ENCODE measurements around the gene FSIP1.

The FSIP1 gene

GRCh38 chr15:39792025-39792843 lies 9.6 kb upstream of the FSIP1 start:
- no peak for DNase-seq (ENCODE audit: low read depth in 2 of 2)

GRCh38 chr15:39789736-39790135 lies 7.1 kb upstream of the FSIP1 start:
- no peak for DNase-seq (ENCODE audit: low read depth in 2 of 2)

GRCh38 chr15:39788800-39789565 lies 6.3 kb upstream of the FSIP1 start:
- DNase-seq (ENCODE audit: low read depth in 2 of 2) = no peak

GRCh38 chr15:39788108-39788507 lies 5.5 kb upstream of the FSIP1 start:
- no peak for DNase-seq (ENCODE audit: low read depth in 2 of 2)

- no peak for DNase-seq (ENCODE audit: low read depth in 2 of 2)
Measured at GRCh38 chr15:39787479-39787878, 4.8 kb upstream of the FSIP1 start.

- DNase-seq (ENCODE audit: low read depth in 2 of 2) = peak; percentile 32 to 48
Measured at GRCh38 chr15:39786447-39787056, 3.9 kb upstream of the FSIP1 start.

- DNase-seq (ENCODE audit: low read depth in 2 of 2) = no peak
Measured at GRCh38 chr15:39785841-39786240, 3.2 kb upstream of the FSIP1 start.

GRCh38 chr15:39785139-39785538 lies 2.5 kb upstream of the FSIP1 start:
- DNase-seq (ENCODE audit: low read depth in 2 of 2) = no peak

- no peak for DNase-seq (ENCODE audit: low read depth in 2 of 2)
Measured at GRCh38 chr15:39784638-39785037, 2.0 kb upstream of the FSIP1 start.

- DNase-seq (ENCODE audit: low read depth in 2 of 2) = no peak
Measured at GRCh38 chr15:39784125-39784524, 1.5 kb upstream of the FSIP1 start.

GRCh38 chr15:39783244-39783820 lies 691 bp upstream of the FSIP1 start:
- no peak for DNase-seq (ENCODE audit: low read depth in 2 of 2)

- no peak for DNase-seq (ENCODE audit: low read depth in 2 of 2)
Measured at GRCh38 chr15:39781967-39782302, 706 bp downstream of the FSIP1 start.

GRCh38 chr15:39781147-39781966 lies 1.3 kb downstream of the FSIP1 start:
- no peak for DNase-seq (ENCODE audit: low read depth in 2 of 2)

GRCh38 chr15:39778021-39778420 lies 4.6 kb downstream of the FSIP1 start:
- DNase-seq (ENCODE audit: low read depth in 2 of 2) = no peak

- no peak for DNase-seq (ENCODE audit: low read depth in 2 of 2)
Measured at GRCh38 chr15:39777496-39777895, 5.1 kb downstream of the FSIP1 start.

- no peak for DNase-seq (ENCODE audit: low read depth in 2 of 2)
Measured at GRCh38 chr15:39776068-39776467, 6.6 kb downstream of the FSIP1 start.

- DNase-seq (ENCODE audit: low read depth in 2 of 2) = no peak
Measured at GRCh38 chr15:39774688-39775267, 7.9 kb downstream of the FSIP1 start.

GRCh38 chr15:39770748-39771689 lies 11.6 kb downstream of the FSIP1 start:
- peak in 1 of 2 experiments; percentile 37 for DNase-seq (ENCODE audit: low read depth in 2 of 2)

GRCh38 chr15:39767921-39768320 lies 14.7 kb downstream of the FSIP1 start:
- DNase-seq (ENCODE audit: low read depth in 2 of 2) = no peak

GRCh38 chr15:39761006-39761405 lies 21.6 kb downstream of the FSIP1 start:
- DNase-seq (ENCODE audit: low read depth in 2 of 2) = no peak
